ENCODE results near the gene CPEB2. TPM values are rescaled to one million over a fixed set of nuclear protein-coding genes. Genes with fewer than 3 reads are reported as not detected.

CPEB2 gene
- total and polyA plus RNA-seq, 10 donors, result 3.2 to 21.8 (median 15.4) TPM

GRCh38 chr4:15034071-15034764 is 31.9 kb downstream of the CPEB2 start:
- TF ChIP-seq CTCF (IDR thresholded peaks at IDR 0.05 in 8 of 11, conservative IDR thresholded peaks at IDR 0.05 in 3 of 11), result no peak
- no peak for TF ChIP-seq POLR2AphosphoS5 (IDR thresholded peaks at IDR 0.05)
- TF ChIP-seq POLR2A (IDR thresholded peaks at IDR 0.05), result no peak
- Histone ChIP-seq H3K4me1 (peaks cover 0 to 63% (median 21%) of the 10 kb centered on the region in 6 donors), H3K36me3 (peaks cover 0 to 44% (median 6%) of the 10 kb centered on the region in 6 donors), H3K27ac (peak overlapping the region in 7 of 8 donors; percentile 5 to 72 (median 60)), H3K4me3 (peak overlapping the region in 1 of 8 donors; percentile 2), H3K27me3 (replicated peaks in 1 of 7) (no peaks in the 10 kb centered on the region), H3K9me3 (no peaks in the 10 kb centered on the region)
- intact Hi-C loops (cut with DNase I; ENCODE audit: low total_unique reads), result no loop called here
- WGBS, 5 donors, result 80 to 90% (median 85%) methylated on average over 6 of the region's 6 CpGs
- no peak for DNase-seq

DNA sequence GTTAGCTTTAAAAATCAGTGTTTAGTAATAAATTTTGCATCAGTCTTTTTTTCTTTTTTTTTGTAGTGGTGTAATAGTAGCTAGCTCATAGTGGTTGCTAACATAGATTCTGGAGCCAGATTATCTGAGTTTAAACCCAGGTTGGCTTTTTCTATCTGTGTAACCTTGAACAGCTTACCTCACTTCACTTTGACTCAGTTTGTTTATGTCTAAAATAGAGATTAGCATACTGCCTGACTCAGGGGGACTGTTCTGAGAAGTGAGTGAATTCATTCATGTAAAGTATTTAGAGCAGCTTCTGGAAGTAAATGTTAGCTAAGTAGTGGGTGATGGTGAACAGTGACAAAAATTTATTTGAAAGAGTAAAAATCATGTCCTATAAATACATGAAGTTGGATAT is 32.9 kb downstream of the CPEB2 start:
- DNase-seq, result no peak
- Histone ChIP-seq H3K27ac (peak overlapping the region in 4 of 8 donors; percentile 49 to 72 (median 61)), H3K4me1 (peaks cover 0 to 59% (median 19%) of the 10 kb centered on the region in 6 donors), H3K9me3 (no peaks in the 10 kb centered on the region), H3K36me3 (peaks cover 0 to 44% (median 6%) of the 10 kb centered on the region in 6 donors), H3K27me3 (replicated peaks in 1 of 7) (no peaks in the 10 kb centered on the region), H3K4me3 (no peak overlapping the region)
- TF ChIP-seq POLR2AphosphoS5 (IDR thresholded peaks at IDR 0.05), result no peak
- no peak for TF ChIP-seq CTCF (IDR thresholded peaks at IDR 0.05 in 8 of 11, conservative IDR thresholded peaks at IDR 0.05 in 3 of 11)
- TF ChIP-seq POLR2A (IDR thresholded peaks at IDR 0.05), result no peak
- intact Hi-C loops (cut with DNase I; ENCODE audit: low total_unique reads), result no loop called here

GRCh38 chr4:15037923-15038541 is 35.8 kb downstream of the CPEB2 start:
- Histone ChIP-seq H3K27ac (no peak overlapping the region), H3K27me3 (replicated peaks in 1 of 7) (no peaks in the 10 kb centered on the region), H3K4me1 (peaks cover 0 to 32% (median 0%) of the 10 kb centered on the region in 6 donors), H3K9me3 (no peaks in the 10 kb centered on the region), H3K4me3 (no peak overlapping the region), H3K36me3 (peaks cover 0 to 62% (median 13%) of the 10 kb centered on the region in 6 donors)
- TF ChIP-seq CTCF (IDR thresholded peaks at IDR 0.05 in 8 of 11, conservative IDR thresholded peaks at IDR 0.05 in 3 of 11) (no peak), POLR2AphosphoS5 (IDR thresholded peaks at IDR 0.05) (no peak), POLR2A (IDR thresholded peaks at IDR 0.05) (no peak)
- DNase-seq, result no peak
- intact Hi-C loops (cut with DNase I; ENCODE audit: low total_unique reads), result no loop called here

GRCh38 chr4:15040916-15041463 is 38.7 kb downstream of the CPEB2 start:
- Histone ChIP-seq H3K4me3 (no peak overlapping the region), H3K27ac (no peak overlapping the region), H3K4me1 (peaks cover 0 to 16% (median 0%) of the 10 kb centered on the region in 6 donors), H3K36me3 (peaks cover 0 to 40% (median 7%) of the 10 kb centered on the region in 6 donors), H3K27me3 (replicated peaks in 1 of 7) (no peaks in the 10 kb centered on the region), H3K9me3 (no peaks in the 10 kb centered on the region)
- TF ChIP-seq POLR2A (IDR thresholded peaks at IDR 0.05) (no peak), CTCF (IDR thresholded peaks at IDR 0.05 in 8 of 11, conservative IDR thresholded peaks at IDR 0.05 in 3 of 11) (no peak), POLR2AphosphoS5 (IDR thresholded peaks at IDR 0.05) (no peak)
- intact Hi-C loops (cut with DNase I; ENCODE audit: low total_unique reads), result no loop called here
- 92 to 99% (median 94%) methylated on average over 3 of the region's 3 CpGs for WGBS, 5 donors
- no peak for DNase-seq
